Neural cell (in vitro differentiated cells): Measurements from ENCODE around the gene CDK6. TPM values are rescaled to one million over a fixed set of nuclear protein-coding genes. Genes with fewer than 3 reads are reported as not detected.

Experiments used
- H2AFZ ChIP-seq: fragments of 200-600, 300-800 bp; sonication (generic), shearing (Covaris generic); 2 replicates; pipeline ENCODE4 v1.6.0; 2014; ENCODE audit warnings: low read depth, mild to moderate bottlenecking, antibody characterized with exemption, low read length, moderate library complexity
- H3F3A ChIP-seq: fragments of 200-600 bp; shearing (Covaris generic); 2 replicates; pipeline ENCODE4 v1.6.1; 2016; ENCODE audit warnings: mild to moderate bottlenecking, moderate library complexity, mixed read lengths, antibody characterized with exemption, low read length; ENCODE audit not compliant: insufficient read depth, poor library complexity, severe bottlenecking
- H3K27ac ChIP-seq: fragments of 200-600, 300-800 bp; sonication (generic), shearing (Covaris generic); 2 replicates; pipeline ENCODE4 v1.5.1; 2014; ENCODE audit warnings: mild to moderate bottlenecking, low read length, moderate library complexity
- H3K27me3 ChIP-seq: fragments of 300-800, 200-600 bp; sonication (generic), shearing (Covaris generic); 2 replicates; pipeline ENCODE4 v1.6.0; 2014; ENCODE audit warnings: mild to moderate bottlenecking, low read depth, low read length, moderate library complexity; ENCODE audit not compliant: insufficient read depth
- H3K36me3 ChIP-seq: fragments of 300-800, 200-600 bp; sonication (generic), shearing (Covaris generic); 2 replicates; pipeline ENCODE4 v1.5.1; 2014; ENCODE audit warnings: mild to moderate bottlenecking, antibody characterized with exemption, low read length, moderate library complexity; ENCODE audit not compliant: insufficient read depth
- H3K4me2 ChIP-seq: fragments of 300-800, 200-600 bp; sonication (generic), shearing (Covaris generic); 2 replicates; pipeline ENCODE4 v1.6.0; 2014; ENCODE audit warnings: mild to moderate bottlenecking, low read length
- H3K4me3 ChIP-seq: fragments of 300-800, 200-600 bp; sonication (generic), shearing (Covaris generic); 2 replicates; pipeline ENCODE4 v1.5.1; 2014; ENCODE audit warnings: mild to moderate bottlenecking, low read length, moderate library complexity
- H3K79me2 ChIP-seq: fragments of 200-600 bp; shearing (Covaris generic); replicated peaks from 2 replicates; pipeline ENCODE4 v1.6.0; 2014; ENCODE audit warnings: mild to moderate bottlenecking, low read length, moderate library complexity; ENCODE audit not compliant: insufficient read depth
- H3K9ac ChIP-seq: fragments of 300-800, 200-600 bp; sonication (generic), shearing (Covaris generic); 2 replicates; pipeline ENCODE4 v1.6.1; 2016; ENCODE audit warnings: mild to moderate bottlenecking, low read length, mixed read lengths
- H3K9me2 ChIP-seq: fragments of 200-600 bp; shearing (Covaris generic); 2 replicates; pipeline ENCODE4 v1.6.1; 2016; ENCODE audit warnings: mild to moderate bottlenecking, low read length, mixed read lengths; ENCODE audit not compliant: insufficient read depth
- H3K9me3 ChIP-seq: fragments of 200-600, 300-800 bp; sonication (generic), shearing (Covaris generic); 2 replicates; pipeline ENCODE4 v1.6.1; 2016; ENCODE audit warnings: mild to moderate bottlenecking, mixed run types, low read length, moderate library complexity, mixed read lengths
- H4K20me1 ChIP-seq: fragments of 200-600 bp; shearing (Covaris generic); 2 replicates; pipeline ENCODE4 v1.6.1; 2016; ENCODE audit warnings: mild to moderate bottlenecking, mixed run types; ENCODE audit not compliant: insufficient read depth
- EP300 ChIP-seq: fragments of 450-650 bp; conservative IDR thresholded peaks from 2 replicates; pipeline ENCODE4 v1.6.1; 2014; ENCODE audit warnings: antibody characterized with exemption, mild to moderate bottlenecking, moderate library complexity; ENCODE audit not compliant: poor library complexity, severe bottlenecking
- EZH2 ChIP-seq: fragments of 200-600, 300-800 bp; shearing (Covaris generic), sonication (generic); IDR thresholded peaks from 2 replicates; pipeline ENCODE4 v1.6.1; 2014; ENCODE audit warnings: antibody characterized with exemption, low read length, borderline replicate concordance, mild to moderate bottlenecking; ENCODE audit not compliant: insufficient read depth, poor library complexity, severe bottlenecking
- MXI1 ChIP-seq: fragments of 450-650 bp; conservative IDR thresholded peaks from 2 replicates; pipeline ENCODE4 v1.6.1; 2014; ENCODE audit warnings: antibody characterized with exemption, mild to moderate bottlenecking; ENCODE audit not compliant: poor library complexity, severe bottlenecking
- POLR2AphosphoS5 ChIP-seq: IDR thresholded peaks from 2 replicates; pipeline ENCODE4 v1.6.1; 2012
- RAD21 ChIP-seq: fragments of 450-650 bp; conservative IDR thresholded peaks from 2 replicates; pipeline ENCODE4 v1.6.1; 2014; ENCODE audit warnings: antibody characterized with exemption, mild to moderate bottlenecking, moderate library complexity
- SMC3 ChIP-seq: fragments of 450-650 bp; conservative IDR thresholded peaks from 2 replicates; pipeline ENCODE4 v1.6.1; 2014; ENCODE audit warnings: antibody characterized with exemption, mild to moderate bottlenecking, moderate library complexity; ENCODE audit not compliant: poor library complexity
- TAF1 ChIP-seq: IDR thresholded peaks from 2 replicates; pipeline ENCODE4 v1.6.1; 2012; ENCODE audit warnings: low read depth
- polyA plus RNA-seq: library from polyadenylated mRNA; depleted of rRNA; stranded (reverse); fragments of >200 nt; gene quantifications from 2 replicates; pipeline ENCODE4 v1.2.3, GENCODE V29; 2014
- TF ChIP-seq, protein P1 (sequence below): fragments of 450-650 bp; IDR thresholded peaks from 2 replicates; pipeline ENCODE4 v1.5.1; 2014; ENCODE audit warnings: antibody characterized with exemption, mild to moderate bottlenecking, moderate library complexity; ENCODE audit not compliant: poor library complexity, severe bottlenecking
- TF ChIP-seq, protein P2 (sequence below): IDR thresholded peaks from 2 replicates; pipeline ENCODE4 v1.6.1; 2012; ENCODE audit warnings: borderline replicate concordance

CDK6 gene
- polyA plus RNA-seq, 1 donor from 2014 or later: 4.1 TPM

- Histone ChIP-seq H3K27me3 (no peaks in the 10 kb centered on the region), H3K79me2 (no peaks in the 10 kb centered on the region), H3K9me3 (no peaks in the 10 kb centered on the region), H3K9me2 (no peaks in the 10 kb centered on the region), H3K27ac (peak overlapping the region; percentile 46), H3K9ac (no peak overlapping the region), H3K36me3 (no peaks in the 10 kb centered on the region), H3K4me2 (no peak overlapping the region), H3F3A (no peaks in the 10 kb centered on the region), H2AFZ (no peak overlapping the region), H4K20me1 (no peaks in the 10 kb centered on the region), H3K4me3 (no peak overlapping the region)
- TF ChIP-seq EP300 (no peak), EZH2 (no peak), POLR2AphosphoS5 (no peak), MXI1 (no peak), TAF1 (no peak), SMC3 (no peak)
- TF ChIP-seq, protein P1, sequence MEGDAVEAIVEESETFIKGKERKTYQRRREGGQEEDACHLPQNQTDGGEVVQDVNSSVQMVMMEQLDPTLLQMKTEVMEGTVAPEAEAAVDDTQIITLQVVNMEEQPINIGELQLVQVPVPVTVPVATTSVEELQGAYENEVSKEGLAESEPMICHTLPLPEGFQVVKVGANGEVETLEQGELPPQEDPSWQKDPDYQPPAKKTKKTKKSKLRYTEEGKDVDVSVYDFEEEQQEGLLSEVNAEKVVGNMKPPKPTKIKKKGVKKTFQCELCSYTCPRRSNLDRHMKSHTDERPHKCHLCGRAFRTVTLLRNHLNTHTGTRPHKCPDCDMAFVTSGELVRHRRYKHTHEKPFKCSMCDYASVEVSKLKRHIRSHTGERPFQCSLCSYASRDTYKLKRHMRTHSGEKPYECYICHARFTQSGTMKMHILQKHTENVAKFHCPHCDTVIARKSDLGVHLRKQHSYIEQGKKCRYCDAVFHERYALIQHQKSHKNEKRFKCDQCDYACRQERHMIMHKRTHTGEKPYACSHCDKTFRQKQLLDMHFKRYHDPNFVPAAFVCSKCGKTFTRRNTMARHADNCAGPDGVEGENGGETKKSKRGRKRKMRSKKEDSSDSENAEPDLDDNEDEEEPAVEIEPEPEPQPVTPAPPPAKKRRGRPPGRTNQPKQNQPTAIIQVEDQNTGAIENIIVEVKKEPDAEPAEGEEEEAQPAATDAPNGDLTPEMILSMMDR: no peak
These were observed 69.8 kb downstream of the CDK6 start for GRCh38 chr7:92766461-92767003.

DNA sequence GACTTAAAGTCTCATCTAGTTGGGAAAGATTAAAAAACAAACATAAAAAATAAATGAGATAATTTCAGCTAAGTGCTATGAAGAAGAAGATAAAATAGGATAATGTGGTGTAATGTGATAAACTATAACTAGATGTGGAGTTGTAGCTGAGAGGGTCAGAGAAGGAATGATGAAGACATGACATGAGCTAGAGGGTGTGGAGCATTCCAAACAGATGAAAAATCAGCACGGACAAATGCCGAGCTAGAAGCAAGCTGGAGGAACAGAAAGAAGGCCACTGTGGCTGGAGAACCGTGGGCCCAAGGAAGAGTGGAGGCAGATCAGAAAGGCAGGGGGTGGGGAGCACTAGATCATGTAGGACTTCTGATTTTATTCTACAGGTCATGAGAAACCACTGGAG lies 70.6 kb downstream of the CDK6 start:
- no peak overlapping the region for H3K4me2 ChIP-seq
- H3F3A ChIP-seq: no peaks in the 10 kb centered on the region
- no peaks in the 10 kb centered on the region for H3K36me3 ChIP-seq
- no peaks in the 10 kb centered on the region for H3K9me2 ChIP-seq
- H3K79me2 ChIP-seq: no peaks in the 10 kb centered on the region
- no peaks in the 10 kb centered on the region for H3K27me3 ChIP-seq
- no peak overlapping the region for H3K4me3 ChIP-seq
- TF ChIP-seq POLR2AphosphoS5 (no peak), EP300 (no peak), RAD21 (no peak), EZH2 (no peak), SMC3 (no peak), TAF1 (no peak), MXI1 (no peak)
- TF ChIP-seq, protein P2, sequence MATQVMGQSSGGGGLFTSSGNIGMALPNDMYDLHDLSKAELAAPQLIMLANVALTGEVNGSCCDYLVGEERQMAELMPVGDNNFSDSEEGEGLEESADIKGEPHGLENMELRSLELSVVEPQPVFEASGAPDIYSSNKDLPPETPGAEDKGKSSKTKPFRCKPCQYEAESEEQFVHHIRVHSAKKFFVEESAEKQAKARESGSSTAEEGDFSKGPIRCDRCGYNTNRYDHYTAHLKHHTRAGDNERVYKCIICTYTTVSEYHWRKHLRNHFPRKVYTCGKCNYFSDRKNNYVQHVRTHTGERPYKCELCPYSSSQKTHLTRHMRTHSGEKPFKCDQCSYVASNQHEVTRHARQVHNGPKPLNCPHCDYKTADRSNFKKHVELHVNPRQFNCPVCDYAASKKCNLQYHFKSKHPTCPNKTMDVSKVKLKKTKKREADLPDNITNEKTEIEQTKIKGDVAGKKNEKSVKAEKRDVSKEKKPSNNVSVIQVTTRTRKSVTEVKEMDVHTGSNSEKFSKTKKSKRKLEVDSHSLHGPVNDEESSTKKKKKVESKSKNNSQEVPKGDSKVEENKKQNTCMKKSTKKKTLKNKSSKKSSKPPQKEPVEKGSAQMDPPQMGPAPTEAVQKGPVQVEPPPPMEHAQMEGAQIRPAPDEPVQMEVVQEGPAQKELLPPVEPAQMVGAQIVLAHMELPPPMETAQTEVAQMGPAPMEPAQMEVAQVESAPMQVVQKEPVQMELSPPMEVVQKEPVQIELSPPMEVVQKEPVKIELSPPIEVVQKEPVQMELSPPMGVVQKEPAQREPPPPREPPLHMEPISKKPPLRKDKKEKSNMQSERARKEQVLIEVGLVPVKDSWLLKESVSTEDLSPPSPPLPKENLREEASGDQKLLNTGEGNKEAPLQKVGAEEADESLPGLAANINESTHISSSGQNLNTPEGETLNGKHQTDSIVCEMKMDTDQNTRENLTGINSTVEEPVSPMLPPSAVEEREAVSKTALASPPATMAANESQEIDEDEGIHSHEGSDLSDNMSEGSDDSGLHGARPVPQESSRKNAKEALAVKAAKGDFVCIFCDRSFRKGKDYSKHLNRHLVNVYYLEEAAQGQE: no peak
- TF ChIP-seq, protein P1: no peak
- no peaks in the 10 kb centered on the region for H4K20me1 ChIP-seq
- H3K27ac ChIP-seq: peak overlapping the region; percentile 46
- H2AFZ ChIP-seq: no peak overlapping the region
- no peaks in the 10 kb centered on the region for H3K9me3 ChIP-seq
- H3K9ac ChIP-seq: no peak overlapping the region
